MM.1S (cell line): ENCODE measurements around the gene TRIM58.

Source experiments
- DNase-seq: peaks from one replicate; pipeline ENCODE4 v3.0.0-alpha.2; 2015
- H2AFZ ChIP-seq: fragments of 300-600 bp; sonication (generic); 2 replicates; pipeline ENCODE4 v1.6.0; 2016; ENCODE audit warnings: antibody characterized with exemption, low read length
- H3F3A ChIP-seq: fragments of 300-600 bp; sonication (generic); 2 replicates; pipeline ENCODE4 v1.6.1; 2016; ENCODE audit warnings: mild to moderate bottlenecking, antibody characterized with exemption, low read length, moderate library complexity, mixed read lengths; ENCODE audit not compliant: insufficient read depth
- H3K27ac ChIP-seq: fragments of 300-600 bp; sonication (generic); 2 replicates; pipeline ENCODE4 v1.5.1; 2016; ENCODE audit warnings: mild to moderate bottlenecking, low read length
- H3K27me3 ChIP-seq: fragments of 300-600 bp; sonication (generic); replicated peaks from 2 replicates; pipeline ENCODE4 v1.6.0; 2016; ENCODE audit warnings: low read length; ENCODE audit not compliant: insufficient read depth
- H3K36me3 ChIP-seq: fragments of 300-600 bp; sonication (generic); replicated peaks from 2 replicates; pipeline ENCODE4 v1.6.1; 2016; ENCODE audit warnings: mild to moderate bottlenecking, low read length, mixed read lengths; ENCODE audit not compliant: insufficient read depth
- H3K4me1 ChIP-seq: fragments of 300-600 bp; sonication (generic); 2 replicates; pipeline ENCODE4 v1.6.1; 2016; ENCODE audit warnings: low read length, mixed read lengths
- H3K4me2 ChIP-seq: fragments of 300-600 bp; sonication (generic); 2 replicates; pipeline ENCODE4 v1.6.0; 2016; ENCODE audit warnings: low read depth, low read length
- H3K4me3 ChIP-seq: fragments of 300-600 bp; sonication (generic); 2 replicates; pipeline ENCODE4 v1.5.1; 2016; ENCODE audit warnings: low read length, mixed read lengths
- H3K79me2 ChIP-seq: fragments of 300-600 bp; sonication (generic); 2 replicates; pipeline ENCODE4 v1.6.1; 2016; ENCODE audit warnings: mixed run types, low read length, mixed read lengths
- H3K9ac ChIP-seq: fragments of 300-600 bp; sonication (generic); 2 replicates; pipeline ENCODE4 v1.6.1; 2016; ENCODE audit warnings: low read length, mixed read lengths
- H3K9me2 ChIP-seq: fragments of 300-600 bp; sonication (generic); replicated peaks from 2 replicates; pipeline ENCODE4 v1.6.1; 2016; ENCODE audit warnings: mild to moderate bottlenecking, low read length, mixed read lengths; ENCODE audit not compliant: insufficient read depth
- H3K9me3 ChIP-seq: fragments of 300-600 bp; sonication (generic); replicated peaks from 2 replicates; pipeline ENCODE4 v1.6.1; 2016; ENCODE audit warnings: mild to moderate bottlenecking, low read length, mixed read lengths; ENCODE audit not compliant: insufficient read depth
- H4K20me1 ChIP-seq: fragments of 300-600 bp; sonication (generic); 2 replicates; pipeline ENCODE4 v1.6.1; 2016; ENCODE audit warnings: mild to moderate bottlenecking, low read length, moderate library complexity, mixed read lengths; ENCODE audit not compliant: insufficient read depth
- EZH2 ChIP-seq: fragments of 300-600 bp; sonication (generic); optimal IDR thresholded peaks from 2 replicates; pipeline ENCODE3; 2017; ENCODE audit warnings: low read depth, mild to moderate bottlenecking, antibody characterized with exemption, low read length, mixed read lengths
- EZH2phosphoT487 ChIP-seq: fragments of 300-600 bp; sonication (generic); IDR thresholded peaks from 2 replicates; pipeline ENCODE4 v1.6.1; 2018; ENCODE audit warnings: antibody characterized with exemption, low read length
- TF ChIP-seq, protein P1 (sequence below): fragments of 300-600 bp; sonication (generic); IDR thresholded peaks from 2 replicates; pipeline ENCODE4 v1.5.1; 2016; ENCODE audit warnings: antibody characterized with exemption, low read length, mixed read lengths

The TRIM58 gene

DNA sequence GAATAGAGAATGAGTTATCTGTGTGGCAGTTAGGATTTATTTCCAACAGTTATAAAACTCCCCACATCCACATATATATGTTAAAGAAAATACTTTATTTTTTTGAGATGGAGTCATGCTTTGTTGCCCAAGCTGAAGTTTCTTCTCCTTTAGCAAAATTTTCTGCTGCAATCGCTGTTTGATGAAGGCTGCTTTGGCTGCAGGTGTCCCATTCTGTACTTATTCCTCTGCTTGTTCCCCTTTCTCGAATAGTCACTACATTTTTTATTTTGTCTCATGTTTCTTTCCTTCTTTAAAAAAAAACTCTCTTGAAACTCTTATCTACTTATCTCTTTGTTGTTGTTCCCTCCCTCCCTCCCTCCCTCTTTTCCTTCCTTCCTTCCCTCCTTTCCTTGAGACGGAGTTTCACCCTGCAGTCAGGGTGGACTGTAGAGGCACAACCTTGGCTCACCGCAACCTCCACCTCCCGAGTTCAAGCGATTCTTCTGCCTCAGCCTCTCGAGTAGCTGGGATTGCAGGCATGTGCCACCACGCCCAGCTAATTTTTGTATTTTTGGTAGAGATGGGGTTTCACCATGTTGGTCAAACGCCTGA lies 49.0 kb downstream of the TRIM58 start:
- Histone ChIP-seq H3K4me2 (no peak overlapping the region), H3K9ac (no peak overlapping the region), H4K20me1 (no peaks in the 10 kb centered on the region), H3K4me3 (no peak overlapping the region), H3F3A (no peaks in the 10 kb centered on the region), H3K27ac (no peak overlapping the region), H2AFZ (no peak overlapping the region), H3K36me3 (no peaks in the 10 kb centered on the region), H3K4me1 (no peaks in the 10 kb centered on the region), H3K9me3 (no peaks in the 10 kb centered on the region), H3K9me2 (no peaks in the 10 kb centered on the region), H3K27me3 (no peaks in the 10 kb centered on the region), H3K79me2 (no peaks in the 10 kb centered on the region)
- no peak for TF ChIP-seq EZH2
- no peak for TF ChIP-seq EZH2phosphoT487
- TF ChIP-seq, protein P1, sequence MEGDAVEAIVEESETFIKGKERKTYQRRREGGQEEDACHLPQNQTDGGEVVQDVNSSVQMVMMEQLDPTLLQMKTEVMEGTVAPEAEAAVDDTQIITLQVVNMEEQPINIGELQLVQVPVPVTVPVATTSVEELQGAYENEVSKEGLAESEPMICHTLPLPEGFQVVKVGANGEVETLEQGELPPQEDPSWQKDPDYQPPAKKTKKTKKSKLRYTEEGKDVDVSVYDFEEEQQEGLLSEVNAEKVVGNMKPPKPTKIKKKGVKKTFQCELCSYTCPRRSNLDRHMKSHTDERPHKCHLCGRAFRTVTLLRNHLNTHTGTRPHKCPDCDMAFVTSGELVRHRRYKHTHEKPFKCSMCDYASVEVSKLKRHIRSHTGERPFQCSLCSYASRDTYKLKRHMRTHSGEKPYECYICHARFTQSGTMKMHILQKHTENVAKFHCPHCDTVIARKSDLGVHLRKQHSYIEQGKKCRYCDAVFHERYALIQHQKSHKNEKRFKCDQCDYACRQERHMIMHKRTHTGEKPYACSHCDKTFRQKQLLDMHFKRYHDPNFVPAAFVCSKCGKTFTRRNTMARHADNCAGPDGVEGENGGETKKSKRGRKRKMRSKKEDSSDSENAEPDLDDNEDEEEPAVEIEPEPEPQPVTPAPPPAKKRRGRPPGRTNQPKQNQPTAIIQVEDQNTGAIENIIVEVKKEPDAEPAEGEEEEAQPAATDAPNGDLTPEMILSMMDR: no peak
- no peak for DNase-seq

GRCh38 chr1:247906504-247907047 lies 49.6 kb downstream of the TRIM58 start:
- H3K4me3 ChIP-seq: no peak overlapping the region
- H3K4me2 ChIP-seq: no peak overlapping the region
- H2AFZ ChIP-seq: no peak overlapping the region
- no peak overlapping the region for H3K9ac ChIP-seq
- no peaks in the 10 kb centered on the region for H3K36me3 ChIP-seq
- no peaks in the 10 kb centered on the region for H3K27me3 ChIP-seq
- no peaks in the 10 kb centered on the region for H3F3A ChIP-seq
- H3K9me3 ChIP-seq: no peaks in the 10 kb centered on the region
- TF ChIP-seq EZH2: no peak
- TF ChIP-seq EZH2phosphoT487: no peak
- TF ChIP-seq, protein P1: no peak
- H3K4me1 ChIP-seq: no peaks in the 10 kb centered on the region
- H3K79me2 ChIP-seq: no peaks in the 10 kb centered on the region
- H3K27ac ChIP-seq: no peak overlapping the region
- no peaks in the 10 kb centered on the region for H4K20me1 ChIP-seq
- DNase-seq: peak; percentile 18
- no peaks in the 10 kb centered on the region for H3K9me2 ChIP-seq

GRCh38 chr1:247908766-247909165 lies 51.8 kb downstream of the TRIM58 start:
- no peak for DNase-seq
- Histone ChIP-seq H4K20me1 (no peaks in the 10 kb centered on the region), H3K4me2 (no peak overlapping the region), H3K79me2 (no peaks in the 10 kb centered on the region), H3K4me3 (no peak overlapping the region), H3K9me2 (no peaks in the 10 kb centered on the region), H2AFZ (no peak overlapping the region), H3K9ac (no peak overlapping the region), H3K27ac (no peak overlapping the region), H3K27me3 (no peaks in the 10 kb centered on the region), H3F3A (no peaks in the 10 kb centered on the region), H3K36me3 (no peaks in the 10 kb centered on the region), H3K9me3 (no peaks in the 10 kb centered on the region), H3K4me1 (no peaks in the 10 kb centered on the region)
- TF ChIP-seq EZH2 (no peak), EZH2phosphoT487 (no peak)
- TF ChIP-seq, protein P1: no peak
